Measurements from ENCODE around the gene ZXDC.

ZXDC gene

DNA sequence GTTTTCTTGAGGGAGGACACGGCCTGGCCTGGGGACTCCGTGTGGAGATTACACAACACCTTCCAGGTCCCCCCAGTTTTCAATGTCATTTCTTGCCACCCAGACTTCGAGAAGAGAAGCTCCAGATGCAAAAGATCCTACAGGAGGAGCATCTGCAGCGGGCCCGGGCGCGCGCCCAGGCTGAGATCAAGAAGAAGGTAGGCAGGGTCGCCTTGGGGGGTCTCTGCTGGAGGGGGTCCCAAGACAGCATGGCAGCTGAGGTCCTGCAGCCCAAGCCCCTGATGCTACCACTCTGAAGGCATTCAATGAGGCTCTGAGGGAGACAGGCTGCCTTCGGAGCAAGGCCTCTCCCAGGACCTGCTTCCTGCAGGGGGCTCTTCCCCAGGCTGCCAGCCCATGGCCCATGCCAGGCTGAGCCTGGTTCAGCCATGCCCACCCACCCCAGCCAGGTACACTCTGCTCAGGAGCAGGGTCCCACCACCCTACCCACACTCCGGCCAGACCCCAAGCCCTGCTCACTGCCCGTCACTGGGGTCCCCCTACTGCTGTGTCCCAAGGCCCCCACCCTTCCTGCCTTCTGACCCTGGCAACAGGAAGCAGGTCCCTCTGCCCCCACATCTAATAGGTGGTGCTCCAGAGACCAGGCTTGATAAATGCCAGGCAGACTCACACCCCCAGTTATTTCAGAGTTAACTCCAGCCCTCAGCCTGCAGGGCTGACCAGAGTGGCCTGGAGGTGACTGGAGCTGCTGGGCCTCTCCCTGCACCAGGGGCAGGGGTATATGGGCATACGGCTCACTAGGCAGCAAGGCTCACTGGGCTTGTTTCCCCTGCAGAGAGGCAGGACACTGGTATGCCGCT is 40.0 kb downstream of the ZXDC start:
- DNase-seq (ENCODE audit: low read depth, low spot score): no peak

- no peak for DNase-seq (ENCODE audit: low read depth, low spot score)
These were observed 40.7 kb downstream of the ZXDC start for GRCh38 chr3:126434931-126435411.

DNA sequence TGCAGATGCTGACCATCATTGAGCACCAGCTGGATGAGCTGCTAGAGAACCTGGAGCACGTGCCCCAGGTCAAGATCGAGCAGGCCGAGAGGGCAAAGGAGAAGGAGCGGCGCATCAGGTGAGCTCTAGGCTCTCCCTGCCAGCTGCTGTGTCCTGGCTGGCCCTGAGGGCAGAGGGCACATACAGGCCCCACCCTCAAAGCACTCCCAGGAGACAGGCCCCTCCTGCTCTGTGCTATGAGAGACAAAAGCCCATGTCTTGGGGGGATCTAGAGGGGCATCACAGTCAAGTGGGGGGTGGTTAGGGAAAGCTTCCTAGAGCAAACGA is 41.5 kb downstream of the ZXDC start:
- DNase-seq (ENCODE audit: low read depth, low spot score): no peak

- no peak for DNase-seq (ENCODE audit: low read depth, low spot score)
These were observed 42.0 kb downstream of the ZXDC start for GRCh38 chr3:126433496-126434263.

DNA sequence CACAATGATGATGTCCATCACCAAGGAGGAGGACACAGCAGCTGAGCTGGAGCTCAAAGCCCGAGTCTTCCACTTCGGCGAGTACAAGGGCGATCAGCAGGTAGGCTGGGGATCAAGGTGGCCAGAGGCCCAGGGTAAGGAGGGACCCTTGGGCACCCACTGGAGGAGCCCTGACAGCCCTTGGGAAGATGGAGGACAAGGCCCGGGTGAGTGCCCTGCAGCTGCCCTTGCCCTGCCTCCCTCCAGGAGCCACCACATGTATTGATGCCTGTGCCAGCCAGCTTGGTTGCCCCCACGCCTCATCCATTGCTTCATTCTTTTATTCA is 42.6 kb downstream of the ZXDC start:
- no peak for DNase-seq (ENCODE audit: low read depth, low spot score)

DNA sequence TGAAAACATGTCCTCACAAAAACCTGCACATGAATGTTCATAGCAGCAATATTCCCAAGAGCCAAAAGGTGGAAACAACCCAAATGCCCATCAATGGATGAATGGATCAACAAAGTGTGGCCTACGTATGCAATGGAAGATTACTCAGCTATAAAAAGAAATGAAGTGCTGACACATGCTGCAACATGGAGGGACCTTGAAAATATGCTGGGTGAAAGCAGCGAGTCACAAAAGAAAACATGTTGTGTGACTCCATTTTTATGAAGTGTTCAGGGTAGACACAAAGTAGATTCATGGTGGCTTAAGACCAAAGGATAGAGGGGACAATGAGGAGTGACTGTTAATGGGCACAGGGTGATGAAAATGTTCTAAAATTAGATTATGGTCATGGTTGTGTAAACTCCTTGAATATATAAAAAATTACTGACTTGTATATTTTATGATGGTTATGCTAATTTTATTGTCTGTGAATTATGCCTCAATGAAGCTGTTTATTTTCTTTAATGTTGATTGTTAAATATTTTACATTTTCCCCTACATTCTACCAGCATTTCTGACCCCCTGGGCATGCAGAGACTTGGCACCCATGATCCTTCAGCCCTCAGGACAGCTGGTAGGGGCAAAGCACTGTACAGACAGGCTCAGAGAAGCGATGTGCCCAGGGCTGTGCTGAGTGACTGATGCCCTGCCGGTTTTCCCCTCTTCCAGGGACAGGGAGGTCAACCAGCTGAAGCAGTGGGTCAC is 43.2 kb downstream of the ZXDC start:
- DNase-seq (ENCODE audit: low read depth, low spot score): no peak

GRCh38 chr3:126431103-126431534 is 44.6 kb downstream of the ZXDC start:
- no peak for DNase-seq (ENCODE audit: low read depth, low spot score)

DNA sequence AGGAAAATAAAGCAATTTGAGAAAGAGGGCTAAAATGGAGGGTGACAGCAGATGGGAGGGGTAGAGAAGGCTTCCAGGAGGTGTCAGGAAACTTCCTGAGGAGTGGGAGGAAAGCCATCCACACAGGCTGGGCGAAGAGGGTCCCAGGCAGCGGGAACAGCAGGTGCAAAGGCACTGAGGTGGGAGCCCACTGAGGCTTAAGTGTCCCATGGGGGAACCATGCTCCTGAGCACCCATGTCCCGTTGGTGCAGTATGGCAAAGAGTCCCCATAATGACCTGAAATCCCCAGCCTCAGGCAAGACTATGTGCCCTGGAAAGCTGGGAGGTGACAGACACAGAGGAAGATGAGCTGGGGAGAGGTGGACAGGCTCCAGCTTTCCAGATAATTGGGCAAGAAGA is 50.9 kb downstream of the ZXDC start:
- no peak for DNase-seq (ENCODE audit: low read depth, low spot score)

- no peak for DNase-seq (ENCODE audit: low read depth, low spot score)
These were observed 51.5 kb downstream of the ZXDC start for GRCh38 chr3:126424039-126424717.

GRCh38 chr3:126423191-126424038 is 52.3 kb downstream of the ZXDC start:
- no peak for DNase-seq (ENCODE audit: low read depth, low spot score)

DNA sequence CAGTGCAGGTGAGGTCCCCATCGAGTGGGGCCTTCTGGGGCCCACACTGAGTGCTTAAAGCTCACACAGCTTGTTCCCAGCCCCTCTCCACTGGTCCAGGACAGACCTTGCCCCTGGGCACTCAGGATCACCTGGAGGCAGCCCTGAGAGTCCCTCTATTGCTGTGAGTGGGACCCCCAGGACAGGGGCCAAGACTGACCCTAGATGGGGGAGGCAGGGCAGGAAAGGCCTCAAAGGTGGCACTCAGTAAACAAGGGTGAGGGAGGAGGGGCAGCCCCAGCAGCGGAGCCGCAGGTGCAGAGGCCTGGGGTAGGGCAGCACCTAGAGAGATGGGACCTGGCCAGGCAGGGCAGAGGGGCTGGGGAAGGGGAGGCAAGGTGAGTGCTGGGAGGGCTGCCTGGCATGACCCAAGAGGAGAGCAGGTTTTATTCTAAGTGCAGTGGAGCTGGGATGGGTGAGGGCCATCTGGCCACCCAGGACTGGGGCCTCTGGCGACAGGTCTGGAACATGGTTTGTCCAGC is 53.1 kb downstream of the ZXDC start:
- DNase-seq (ENCODE audit: low read depth, low spot score): no peak

DNA sequence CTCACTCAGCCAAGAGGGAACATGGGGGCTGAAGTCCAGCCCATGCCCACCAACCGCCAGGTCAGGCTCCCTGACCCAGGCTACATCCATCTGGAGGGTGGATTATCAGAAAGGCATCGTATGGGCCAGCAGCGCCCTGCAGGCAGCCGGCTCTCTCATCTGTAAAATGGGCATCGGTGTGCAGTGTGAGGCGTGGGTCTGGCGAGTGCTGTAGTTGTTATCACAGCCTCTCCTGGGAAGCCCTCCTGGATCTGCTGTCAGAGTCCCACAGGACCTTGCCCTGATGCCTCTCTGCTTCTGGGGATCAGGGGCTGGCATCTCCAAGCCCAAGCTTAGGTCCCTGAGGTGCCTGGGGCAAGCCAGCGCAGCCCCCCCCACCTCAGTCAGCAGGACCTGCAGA is 53.6 kb downstream of the ZXDC start:
- DNase-seq (ENCODE audit: low read depth, low spot score): no peak

DNA sequence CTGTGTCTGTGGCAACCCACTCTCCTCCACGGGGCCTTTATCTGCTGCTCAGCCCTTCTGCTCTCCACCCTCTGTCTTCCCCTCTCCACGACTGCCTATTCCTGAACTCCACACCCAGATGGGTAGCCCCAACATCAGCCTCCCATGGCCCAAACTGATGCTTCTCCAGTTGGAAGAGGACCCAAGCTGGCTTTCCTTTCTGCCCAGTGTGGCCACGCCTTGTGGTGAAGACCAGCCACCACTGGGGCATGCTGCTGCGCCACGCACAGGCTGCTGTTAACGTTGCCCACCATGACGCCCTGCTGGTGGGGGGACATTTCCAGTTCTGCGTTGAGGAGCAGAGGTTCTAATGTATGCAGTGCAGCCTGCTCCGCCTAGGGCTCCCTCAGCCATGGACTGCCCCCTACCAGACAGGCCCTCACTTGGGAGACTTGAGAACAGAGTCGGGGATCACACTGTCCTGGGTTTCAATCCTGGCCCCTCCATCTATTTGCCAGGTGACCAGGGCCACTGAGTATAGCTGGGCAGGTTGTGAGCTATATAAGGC is 54.0 kb downstream of the ZXDC start:
- no peak for DNase-seq (ENCODE audit: low read depth, low spot score)

DNA sequence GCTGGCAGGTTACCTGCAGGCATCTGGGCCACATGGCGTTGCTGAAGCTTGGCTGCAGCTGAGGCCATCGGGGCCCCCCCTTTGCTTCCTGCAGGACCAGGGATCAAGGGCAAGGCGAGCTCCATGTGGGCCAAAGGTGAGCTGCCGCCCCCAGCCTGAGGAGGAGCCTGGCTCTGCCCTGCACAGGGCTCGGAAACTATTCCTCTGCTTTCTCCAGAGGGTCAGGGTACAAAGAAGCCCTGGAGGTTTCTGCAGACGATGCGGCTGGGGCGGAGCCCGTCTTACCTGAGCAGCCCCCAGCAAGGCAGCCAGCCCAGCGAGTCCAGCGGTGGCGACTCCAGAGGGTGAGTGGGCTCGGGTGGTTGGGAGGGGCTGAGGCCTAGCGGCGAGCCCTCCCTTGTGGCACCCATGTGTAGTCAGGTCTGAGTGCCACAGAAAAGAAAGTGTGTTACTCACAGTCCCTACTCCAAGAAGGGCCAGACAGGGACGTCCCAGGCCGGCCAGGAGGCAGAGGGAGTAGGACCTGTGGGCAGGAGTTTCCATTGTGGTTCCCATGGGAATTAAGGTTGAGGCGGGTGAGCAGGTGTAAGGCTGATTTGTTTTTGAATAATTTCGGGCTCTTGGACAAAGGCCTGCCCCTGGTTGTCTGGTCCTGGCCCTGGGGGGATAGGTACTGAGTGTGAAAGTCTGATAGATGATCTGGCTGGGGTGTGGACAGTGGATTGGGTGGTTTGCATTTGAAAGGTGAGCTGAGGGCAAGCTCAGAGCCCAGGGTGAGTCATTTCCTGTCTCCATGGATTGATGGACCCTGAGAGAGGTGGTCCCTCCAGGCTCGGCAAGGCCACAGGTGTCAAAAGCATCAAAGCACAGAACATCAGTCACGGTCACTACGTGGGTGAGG is 55.6 kb downstream of the ZXDC start:
- DNase-seq (ENCODE audit: low read depth, low spot score): peak; percentile 95

DNA sequence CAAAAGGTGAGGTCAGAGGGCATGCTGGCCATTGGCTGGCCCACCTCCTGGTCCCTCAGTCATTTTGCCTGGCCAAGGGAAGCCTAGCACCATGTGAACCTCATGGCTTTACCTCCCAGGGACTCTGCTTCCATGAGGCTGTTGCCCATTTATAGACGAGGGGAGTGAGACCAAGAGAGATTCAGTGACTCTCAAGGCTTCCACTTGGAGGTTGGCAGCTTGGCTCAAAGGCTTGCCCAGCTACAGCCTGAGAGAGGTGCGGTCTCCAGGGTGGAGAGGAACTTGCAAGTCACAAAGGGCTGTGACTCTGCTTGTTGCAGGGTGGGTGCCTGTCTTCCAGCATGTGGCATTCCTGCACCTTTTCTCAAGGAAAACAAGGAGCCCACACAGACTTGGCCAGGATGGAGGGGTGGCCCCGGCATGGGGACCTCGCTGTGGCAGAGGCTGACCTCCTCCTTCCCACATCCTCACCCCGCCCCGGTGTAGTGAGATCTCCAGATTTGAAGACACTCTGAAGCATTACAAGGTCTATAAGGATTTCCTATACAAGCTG is 56.5 kb downstream of the ZXDC start:
- DNase-seq (ENCODE audit: low read depth, low spot score): no peak

- DNase-seq (ENCODE audit: low read depth, low spot score): no peak
These were observed 57.0 kb downstream of the ZXDC start for GRCh38 chr3:126418661-126419131.

DNA sequence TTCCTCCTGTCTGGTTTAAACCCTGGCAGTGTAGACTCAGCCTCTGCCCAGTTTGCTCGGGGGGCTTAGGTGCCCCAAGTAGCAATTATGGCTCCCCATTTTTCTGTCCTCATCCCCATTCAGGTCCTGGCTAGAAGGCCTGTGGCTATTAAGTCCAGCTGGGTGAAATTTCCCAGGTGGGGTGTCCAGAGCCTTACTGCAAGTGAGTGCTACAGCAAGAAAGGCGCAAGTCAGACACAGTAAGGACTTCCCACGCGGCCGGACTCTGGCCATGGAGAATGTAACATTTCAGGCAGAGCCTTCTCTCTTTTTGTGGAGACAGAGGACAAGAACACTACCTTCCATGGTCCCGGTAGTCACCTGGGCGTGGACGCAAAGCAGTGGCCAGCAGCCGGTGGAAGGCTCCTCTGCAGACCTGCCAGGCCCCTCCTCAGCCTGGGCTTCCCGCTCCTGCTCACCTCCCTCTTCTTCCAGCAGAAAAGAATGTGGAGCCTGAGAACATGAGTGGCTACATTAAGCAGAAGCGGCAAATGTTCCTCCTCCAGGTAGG is 57.6 kb downstream of the ZXDC start:
- no peak for DNase-seq (ENCODE audit: low read depth, low spot score)

DNA sequence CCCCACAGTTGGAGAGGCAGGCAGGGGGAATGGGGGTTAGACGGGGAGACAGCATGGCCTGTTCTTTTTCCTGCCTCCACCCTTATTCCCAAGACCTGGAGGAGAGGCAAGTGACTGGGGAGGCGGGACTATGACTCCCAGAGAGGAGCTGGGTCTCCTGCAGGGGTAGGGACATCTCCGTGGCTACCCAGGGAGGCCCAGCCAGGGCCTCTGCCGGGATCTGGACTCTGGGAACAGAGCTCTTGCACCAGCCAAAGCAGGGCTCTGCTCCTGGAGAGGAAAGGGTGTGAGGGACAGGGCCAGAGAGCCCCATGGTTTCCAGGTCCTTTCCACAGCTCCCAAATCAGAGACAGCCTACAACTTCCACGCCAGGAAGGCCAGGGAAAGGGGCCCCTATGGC is 58.2 kb downstream of the ZXDC start:
- no peak for DNase-seq (ENCODE audit: low read depth, low spot score)

- no peak for DNase-seq (ENCODE audit: low read depth, low spot score)
These were observed 58.7 kb downstream of the ZXDC start for GRCh38 chr3:126416943-126417342.
